ENCODE results near the gene GTF3C5.
"Not testable (repeated sequence)": the region's sequence is repeated elsewhere in the genome, so short reads cannot be mapped to it uniquely, and the experiment has no call there.

GTF3C5 gene

DNA sequence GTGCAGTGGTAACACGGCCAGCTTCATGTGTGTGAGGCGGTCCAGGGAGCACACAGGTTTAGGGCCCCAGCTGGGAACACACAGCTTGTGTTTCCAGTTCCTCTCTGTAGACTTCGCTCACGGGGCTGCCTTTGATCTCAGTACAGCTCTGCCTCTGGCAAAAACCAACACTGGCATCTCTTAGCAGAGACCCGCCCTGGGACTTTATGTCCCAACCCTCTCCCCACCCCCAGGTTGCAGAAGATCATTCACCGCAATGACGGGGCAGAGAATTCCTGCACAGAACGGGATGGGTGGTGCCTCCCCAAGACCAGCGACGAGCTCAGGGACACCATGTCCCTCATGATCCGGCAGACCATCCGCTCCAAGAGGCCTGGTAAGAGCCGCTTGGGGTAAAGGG, 25.7 kb downstream of the GTF3C5 start:
- no peak for DNase-seq

DNA sequence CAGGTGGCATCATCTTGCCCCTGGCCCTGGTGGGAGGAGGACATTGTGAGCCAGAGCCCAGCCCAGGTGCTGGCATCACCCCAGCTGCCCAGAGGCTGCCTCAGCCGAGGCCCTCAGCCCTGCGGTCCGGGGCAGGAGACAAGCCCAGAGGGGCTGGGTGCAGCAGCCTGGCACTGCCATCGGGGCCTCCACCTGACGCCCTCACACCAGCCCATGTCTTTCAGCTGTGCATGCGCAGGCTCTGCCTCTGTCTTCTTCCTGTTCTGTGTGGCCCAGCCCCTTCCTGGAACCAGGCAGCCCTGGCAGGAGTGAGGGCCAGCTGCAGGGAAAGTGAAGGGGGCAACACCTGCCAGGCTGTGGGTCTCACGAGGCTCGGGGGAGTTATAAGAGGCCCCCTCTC, 26.2 kb downstream of the GTF3C5 start:
- no peak for DNase-seq

DNA sequence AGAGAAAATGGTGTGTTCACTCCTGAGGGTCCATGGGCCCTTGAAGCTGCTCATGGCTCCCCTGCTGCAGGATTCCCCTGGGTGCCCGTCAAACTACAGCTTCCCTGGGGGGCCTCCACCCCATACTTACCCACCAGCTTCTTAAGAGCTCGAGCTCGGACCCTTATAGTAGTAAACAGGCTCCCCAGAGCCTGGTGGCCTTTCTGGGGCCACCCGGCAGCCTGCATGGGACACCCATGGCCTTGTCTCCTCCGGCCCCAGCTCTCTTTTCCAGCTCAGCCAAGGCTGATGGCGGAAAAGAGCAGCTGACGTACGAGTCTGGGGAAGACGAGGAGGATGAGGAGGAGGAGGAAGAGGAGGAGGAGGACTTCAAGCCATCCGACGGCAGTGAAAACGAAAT, 26.8 kb downstream of the GTF3C5 start:
- DNase-seq: no peak

DNA sequence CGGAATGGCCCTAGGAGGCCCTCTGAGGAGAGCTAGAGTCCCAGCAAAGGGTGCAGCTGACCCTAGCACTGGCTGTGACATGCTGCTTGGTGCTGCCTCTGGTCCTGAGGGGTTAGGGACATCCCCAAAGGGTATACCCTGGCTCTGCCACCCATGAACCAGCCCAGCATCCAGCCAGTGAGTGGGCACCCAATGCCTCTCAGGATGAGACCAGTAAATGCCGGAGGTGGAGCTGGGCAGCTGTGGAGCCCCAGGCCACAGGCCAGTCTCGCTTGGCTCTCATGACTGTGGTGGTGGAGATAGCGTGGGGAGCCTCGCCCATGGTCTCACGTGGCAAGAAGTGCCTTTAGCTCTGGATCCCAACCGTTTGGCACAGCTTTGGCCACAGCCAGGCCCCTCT, 27.3 kb downstream of the GTF3C5 start:
- DNase-seq: no peak

DNA sequence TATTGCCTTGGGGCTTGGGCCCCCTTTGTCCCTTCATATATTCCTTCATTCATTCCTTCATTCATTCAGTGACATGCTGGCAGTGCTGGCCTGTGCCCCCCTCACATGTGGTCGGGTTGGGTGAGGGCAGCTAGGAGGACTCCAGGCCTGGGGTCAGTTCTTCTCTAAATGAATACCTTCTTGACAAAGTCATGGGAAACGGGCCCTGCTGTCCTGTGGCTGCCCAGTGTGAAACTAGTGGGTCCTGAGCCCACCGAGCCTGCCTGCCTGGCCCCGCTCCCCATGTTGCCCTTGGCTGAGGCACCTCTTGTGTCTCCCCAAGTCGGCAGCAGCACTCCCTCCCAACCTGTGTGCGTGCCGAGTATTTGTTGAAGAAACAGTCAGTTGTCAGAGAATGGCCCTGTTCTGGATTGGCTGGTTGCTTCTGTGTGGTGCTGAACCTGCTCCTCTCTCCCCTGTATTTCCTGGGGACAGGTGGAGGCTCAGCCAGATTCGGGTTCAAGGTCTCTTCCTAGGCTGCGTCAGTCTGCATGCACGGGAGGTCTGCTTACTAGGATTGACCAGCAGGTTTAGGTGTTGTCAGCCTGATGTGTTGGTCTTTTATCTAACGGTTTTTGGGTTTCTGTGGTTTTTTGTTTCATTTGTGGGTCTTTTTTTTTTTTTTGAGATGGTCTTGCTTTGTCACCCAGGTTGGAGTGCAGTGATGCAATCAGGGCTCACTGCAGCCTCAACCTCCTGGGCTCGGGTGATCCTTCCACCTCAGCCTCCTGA, 27.9 kb downstream of the GTF3C5 start:
- DNase-seq: no peak

DNA sequence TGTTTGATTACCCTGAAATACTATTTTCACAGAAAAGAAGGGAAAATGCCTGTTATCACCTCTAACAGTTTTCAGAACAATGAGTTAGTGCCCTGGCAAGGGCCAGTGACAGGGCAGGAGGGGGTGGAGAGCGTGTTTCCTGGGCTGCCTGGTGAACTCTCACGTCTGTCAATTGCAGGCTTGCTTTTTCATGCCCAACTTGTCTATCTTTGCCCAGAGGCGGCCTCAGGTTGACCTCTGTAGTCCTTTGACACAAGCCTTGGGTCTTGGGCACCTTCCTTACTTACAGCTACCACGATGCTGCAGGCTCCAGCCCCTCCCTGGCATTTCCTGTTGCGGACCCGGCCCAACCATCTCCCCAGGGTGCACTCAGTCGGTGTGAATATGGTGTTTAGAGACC, 28.8 kb downstream of the GTF3C5 start:
- DNase-seq: no peak

DNA sequence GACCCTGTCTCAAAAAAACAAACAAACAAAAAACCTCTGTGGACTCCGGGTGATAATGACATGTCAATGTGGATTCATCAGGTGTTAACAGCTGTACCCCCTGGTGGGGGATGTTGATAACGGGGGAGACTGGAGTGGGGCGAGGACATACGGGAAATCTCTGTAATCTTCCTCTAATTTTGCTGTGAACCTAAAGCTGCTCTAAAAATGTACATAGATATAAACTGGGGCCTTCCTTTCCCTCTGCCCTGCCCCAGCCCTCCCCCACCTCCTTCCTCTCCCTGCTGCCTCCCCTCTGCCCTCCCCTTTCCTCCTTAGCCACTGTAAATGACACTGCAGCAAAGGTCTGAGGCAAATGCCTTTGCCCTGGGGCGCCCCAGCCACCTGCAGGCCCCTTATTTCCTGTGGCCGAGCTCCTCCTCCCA, 29.6 kb downstream of the GTF3C5 start:
- DNase-seq: no peak

DNA sequence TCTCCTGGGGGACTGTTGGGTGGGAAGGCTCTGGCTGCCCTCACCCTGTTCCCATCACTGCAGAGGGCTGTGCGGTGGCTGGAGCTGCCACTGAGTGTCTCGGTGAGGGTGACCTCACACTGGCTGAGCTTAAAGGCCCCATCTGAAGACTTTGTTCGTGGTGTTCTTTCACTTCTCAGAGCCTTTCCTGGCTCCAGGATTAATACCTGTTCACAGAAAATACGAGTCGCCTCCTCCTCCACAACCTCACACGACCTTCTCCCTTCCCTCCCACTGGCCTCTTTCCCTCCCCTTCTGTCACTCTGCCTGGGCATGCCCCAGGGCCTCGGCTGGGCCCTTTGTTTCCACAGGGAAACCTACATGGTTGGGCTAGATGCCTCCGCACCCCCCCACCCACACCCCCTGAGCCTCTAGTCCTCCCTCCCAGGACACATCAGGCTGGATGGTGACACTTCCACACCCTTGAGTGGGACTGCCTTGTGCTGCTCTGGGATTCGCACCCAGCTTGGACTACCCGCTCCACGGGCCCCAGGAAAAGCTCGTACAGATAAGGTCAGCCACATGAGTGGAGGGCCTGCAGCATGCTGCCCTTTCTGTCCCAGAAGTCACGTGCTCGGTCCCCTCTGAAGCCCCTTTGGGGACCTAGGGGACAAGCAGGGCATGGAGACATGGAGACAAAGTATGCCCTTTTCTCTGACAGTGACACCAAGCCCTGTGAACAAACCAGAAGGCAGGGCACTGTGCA, 30.4 kb downstream of the GTF3C5 start:
- DNase-seq: not testable (repeated sequence)

DNA sequence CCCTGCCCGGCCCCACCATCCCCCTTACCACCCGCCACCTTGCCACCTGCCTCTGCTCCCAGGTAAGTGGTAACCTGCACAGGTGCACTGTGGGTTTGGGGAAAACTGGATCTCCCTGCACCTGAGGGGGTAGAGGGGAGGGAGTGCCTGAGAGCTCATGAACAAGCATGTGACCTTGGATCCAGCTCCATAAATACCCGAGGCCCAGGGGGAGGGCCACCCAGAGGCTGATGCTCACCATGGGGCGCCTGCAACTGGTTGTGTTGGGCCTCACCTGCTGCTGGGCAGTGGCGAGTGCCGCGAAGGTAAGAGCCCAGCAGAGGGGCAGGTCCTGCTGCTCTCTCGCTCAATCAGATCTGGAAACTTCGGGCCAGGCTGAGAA, 31.0 kb downstream of the GTF3C5 start, which contains the start of gene CEL:
TSS of gene CEL (plus strand) at position 218 of the 382 bp plus-strand sequence. CDS start at position 240, 22 bp downstream.
- DNase-seq: not testable (repeated sequence)

DNA sequence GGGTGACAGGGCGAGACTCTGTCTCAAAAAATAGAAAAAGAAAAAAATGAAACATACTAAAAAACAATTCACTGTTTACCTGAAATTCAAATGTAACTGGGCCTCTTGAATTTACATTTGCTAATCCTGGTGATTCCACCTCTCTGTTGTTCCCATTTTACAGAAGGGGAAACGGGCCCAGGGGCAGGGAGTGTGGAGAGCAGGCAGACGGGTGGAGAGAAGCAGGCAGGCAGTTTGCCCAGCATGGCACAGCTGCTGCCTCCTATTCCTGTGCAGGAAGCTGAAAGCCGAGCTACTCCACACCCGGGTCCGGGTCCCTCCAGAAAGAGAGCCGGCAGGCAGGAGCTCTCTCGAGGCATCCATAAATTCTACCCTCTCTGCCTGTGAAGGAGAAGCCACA, 31.8 kb downstream of the GTF3C5 start:
- not testable (repeated sequence) for DNase-seq

DNA sequence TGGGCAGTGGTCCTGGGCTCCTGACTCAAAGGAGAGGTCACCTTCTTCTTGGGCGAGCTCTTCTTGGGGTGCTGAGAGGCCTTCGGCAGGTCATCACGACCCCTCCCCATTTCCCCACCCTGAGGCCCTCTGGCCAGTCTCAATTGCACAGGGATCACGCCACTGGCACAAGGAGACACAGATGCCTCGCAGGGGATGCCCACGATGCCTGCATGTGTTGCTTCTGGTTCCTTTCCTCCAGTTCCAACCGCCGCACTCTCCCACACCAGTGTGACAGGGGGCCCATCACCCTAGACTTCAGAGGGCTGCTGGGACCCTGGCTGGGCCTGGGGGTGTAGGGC, 32.3 kb downstream of the GTF3C5 start:
- DNase-seq: no peak

DNA sequence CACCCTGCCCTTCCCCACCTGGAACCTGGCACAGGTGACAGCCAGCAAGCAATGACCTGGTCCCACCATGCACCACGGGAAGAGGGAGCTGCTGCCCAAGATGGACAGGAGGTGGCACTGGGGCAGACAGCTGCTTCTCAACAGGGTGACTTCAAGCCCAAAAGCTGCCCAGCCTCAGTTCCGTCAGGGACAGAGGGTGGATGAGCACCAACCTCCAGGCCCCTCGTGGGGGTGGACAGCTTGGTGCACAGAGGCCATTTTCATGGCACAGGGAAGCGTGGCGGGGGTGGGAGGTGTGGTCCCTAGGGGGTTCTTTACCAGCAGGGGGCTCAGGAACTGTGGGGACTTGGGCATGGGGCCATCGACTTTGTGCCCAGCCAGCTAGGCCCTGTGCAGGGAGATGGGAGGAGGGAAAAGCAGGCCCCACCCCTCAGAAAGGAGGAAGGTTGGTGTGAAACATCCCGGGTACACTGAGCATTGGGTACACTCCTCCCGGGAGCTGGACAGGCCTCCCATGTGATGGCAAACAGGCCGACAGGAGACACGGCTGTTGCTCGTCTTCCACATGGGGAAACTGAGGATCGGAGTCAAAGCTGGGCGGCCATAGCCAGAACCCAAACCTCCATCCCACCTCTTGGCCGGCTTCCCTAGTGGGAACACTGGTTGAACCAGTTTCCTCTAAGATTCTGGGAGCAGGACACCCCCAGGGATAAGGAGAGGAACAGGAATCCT, 32.9 kb downstream of the GTF3C5 start:
- DNase-seq: no peak

DNA sequence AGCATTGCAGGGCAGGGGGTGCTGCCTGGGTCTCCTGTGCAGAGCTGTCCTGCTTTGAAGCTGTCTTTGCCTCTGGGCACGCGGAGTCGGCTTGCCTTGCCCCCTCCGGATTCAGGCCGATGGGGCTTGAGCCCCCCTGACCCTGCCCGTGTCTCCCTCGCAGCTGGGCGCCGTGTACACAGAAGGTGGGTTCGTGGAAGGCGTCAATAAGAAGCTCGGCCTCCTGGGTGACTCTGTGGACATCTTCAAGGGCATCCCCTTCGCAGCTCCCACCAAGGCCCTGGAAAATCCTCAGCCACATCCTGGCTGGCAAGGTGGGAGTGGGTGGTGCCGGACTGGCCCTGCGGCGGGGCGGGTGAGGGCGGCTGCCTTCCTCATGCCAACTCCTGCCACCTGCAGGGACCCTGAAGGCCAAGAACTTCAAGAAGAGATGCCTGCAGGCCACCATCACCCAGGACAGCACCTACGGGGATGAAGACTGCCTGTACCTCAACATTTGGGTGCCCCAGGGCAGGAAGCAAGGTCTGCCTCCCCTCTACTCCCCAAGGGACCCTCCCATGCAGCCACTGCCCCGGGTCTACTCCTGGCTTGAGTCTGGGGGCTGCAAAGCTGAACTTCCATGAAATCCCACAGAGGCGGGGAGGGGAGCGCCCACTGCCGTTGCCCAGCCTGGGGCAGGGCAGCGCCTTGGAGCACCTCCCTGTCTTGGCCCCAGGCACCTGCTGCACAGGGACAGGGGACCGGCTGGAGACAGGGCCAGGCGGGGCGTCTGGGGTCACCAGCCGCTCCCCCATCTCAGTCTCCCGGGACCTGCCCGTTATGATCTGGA, 33.7 kb downstream of the GTF3C5 start:
- no peak for DNase-seq

DNA sequence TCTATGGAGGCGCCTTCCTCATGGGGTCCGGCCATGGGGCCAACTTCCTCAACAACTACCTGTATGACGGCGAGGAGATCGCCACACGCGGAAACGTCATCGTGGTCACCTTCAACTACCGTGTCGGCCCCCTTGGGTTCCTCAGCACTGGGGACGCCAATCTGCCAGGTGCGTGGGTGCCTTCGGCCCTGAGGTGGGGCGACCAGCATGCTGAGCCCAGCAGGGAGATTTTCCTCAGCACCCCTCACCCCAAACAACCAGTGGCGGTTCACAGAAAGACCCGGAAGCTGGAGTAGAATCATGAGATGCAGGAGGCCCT, 34.2 kb downstream of the GTF3C5 start:
- DNase-seq: no peak

DNA sequence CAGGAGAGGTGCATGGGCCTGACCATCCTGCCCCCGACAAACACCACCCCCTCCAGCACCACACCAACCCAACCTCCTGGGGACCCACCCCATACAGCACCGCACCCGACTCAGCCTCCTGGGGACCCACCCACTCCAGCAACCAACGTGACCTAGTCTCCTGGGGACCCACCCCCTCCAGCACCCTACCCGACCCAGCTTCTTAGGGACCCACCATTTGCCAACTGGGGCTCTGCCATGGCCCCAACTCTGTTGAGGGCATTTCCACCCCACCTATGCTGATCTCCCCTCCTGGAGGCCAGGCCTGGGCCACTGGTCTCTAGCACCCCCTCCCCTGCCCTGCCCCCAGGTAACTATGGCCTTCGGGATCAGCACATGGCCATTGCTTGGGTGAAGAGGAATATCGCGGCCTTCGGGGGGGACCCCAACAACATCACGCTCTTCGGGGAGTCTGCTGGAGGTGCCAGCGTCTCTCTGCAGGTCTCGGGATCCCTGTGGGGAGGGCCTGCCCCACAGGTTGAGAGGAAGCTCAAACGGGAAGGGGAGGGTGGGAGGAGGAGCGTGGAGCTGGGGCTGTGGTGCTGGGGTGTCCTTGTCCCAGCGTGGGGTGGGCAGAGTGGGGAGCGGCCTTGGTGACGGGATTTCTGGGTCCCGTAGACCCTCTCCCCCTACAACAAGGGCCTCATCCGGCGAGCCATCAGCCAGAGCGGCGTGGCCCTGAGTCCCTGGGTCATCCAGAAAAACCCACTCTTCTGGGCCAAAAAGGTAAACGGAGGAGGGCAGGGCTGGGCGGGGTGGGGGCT, 35.6 kb downstream of the GTF3C5 start:
- DNase-seq: no peak

DNA sequence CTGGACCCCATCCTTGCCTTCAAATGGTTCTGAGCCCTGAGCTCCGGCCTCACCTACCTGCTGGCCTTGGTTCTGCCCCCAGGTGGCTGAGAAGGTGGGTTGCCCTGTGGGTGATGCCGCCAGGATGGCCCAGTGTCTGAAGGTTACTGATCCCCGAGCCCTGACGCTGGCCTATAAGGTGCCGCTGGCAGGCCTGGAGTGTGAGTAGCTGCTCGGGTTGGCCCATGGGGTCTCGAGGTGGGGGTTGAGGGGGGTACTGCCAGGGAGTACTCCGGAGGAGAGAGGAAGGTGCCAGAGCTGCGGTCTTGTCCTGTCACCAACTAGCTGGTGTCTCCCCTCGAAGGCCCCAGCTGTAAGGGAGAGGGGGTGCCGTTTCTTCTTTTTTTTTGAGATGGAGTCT, 36.2 kb downstream of the GTF3C5 start:
- no peak for DNase-seq

DNA sequence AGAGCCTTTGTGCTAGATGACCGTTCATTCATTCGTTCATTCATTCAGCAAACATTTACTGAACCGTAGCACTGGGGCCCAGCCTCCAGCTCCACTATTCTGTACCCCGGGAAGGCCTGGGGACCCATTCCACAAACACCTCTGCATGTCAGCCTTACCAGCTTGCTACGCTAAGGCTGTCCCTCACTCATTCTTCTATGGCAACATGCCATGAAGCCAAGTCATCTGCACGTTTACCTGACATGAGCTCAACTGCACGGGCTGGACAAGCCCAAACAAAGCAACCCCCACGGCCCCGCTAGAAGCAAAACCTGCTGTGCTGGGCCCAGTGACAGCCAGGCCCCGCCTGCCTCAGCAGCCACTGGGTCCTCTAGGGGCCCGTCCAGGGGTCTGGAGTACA, 37.0 kb downstream of the GTF3C5 start:
- DNase-seq: no peak

DNA sequence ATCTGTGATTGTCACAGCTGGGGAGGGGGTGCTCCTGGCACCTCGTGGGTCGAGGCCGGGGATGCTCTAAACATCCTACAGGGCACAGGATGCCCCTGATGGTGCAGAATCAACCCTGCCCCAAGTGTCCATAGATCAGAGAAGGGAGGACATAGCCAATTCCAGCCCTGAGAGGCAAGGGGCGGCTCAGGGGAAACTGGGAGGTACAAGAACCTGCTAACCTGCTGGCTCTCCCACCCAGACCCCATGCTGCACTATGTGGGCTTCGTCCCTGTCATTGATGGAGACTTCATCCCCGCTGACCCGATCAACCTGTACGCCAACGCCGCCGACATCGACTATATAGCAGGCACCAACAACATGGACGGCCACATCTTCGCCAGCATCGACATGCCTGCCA, 37.6 kb downstream of the GTF3C5 start:
- not testable (repeated sequence) for DNase-seq

DNA sequence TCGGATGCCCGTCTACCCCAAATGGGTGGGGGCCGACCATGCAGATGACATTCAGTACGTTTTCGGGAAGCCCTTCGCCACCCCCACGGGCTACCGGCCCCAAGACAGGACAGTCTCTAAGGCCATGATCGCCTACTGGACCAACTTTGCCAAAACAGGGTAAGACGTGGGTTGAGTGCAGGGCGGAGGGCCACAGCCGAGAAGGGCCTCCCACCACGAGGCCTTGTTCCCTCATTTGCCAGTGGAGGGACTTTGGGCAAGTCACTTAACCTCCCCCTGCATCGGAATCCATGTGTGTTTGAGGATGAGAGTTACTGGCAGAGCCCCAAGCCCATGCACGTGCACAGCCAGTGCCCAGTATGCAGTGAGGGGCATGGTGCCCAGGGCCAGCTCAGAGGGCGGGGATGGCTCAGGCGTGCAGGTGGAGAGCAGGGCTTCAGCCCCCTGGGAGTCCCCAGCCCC, 39.7 kb downstream of the GTF3C5 start:
- not testable (repeated sequence) for DNase-seq

DNA sequence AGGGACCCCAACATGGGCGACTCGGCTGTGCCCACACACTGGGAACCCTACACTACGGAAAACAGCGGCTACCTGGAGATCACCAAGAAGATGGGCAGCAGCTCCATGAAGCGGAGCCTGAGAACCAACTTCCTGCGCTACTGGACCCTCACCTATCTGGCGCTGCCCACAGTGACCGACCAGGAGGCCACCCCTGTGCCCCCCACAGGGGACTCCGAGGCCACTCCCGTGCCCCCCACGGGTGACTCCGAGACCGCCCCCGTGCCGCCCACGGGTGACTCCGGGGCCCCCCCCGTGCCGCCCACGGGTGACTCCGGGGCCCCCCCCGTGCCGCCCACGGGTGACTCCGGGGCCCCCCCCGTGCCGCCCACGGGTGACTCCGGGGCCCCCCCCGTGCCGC, 40.2 kb downstream of the GTF3C5 start:
- DNase-seq: not testable (repeated sequence)

DNA sequence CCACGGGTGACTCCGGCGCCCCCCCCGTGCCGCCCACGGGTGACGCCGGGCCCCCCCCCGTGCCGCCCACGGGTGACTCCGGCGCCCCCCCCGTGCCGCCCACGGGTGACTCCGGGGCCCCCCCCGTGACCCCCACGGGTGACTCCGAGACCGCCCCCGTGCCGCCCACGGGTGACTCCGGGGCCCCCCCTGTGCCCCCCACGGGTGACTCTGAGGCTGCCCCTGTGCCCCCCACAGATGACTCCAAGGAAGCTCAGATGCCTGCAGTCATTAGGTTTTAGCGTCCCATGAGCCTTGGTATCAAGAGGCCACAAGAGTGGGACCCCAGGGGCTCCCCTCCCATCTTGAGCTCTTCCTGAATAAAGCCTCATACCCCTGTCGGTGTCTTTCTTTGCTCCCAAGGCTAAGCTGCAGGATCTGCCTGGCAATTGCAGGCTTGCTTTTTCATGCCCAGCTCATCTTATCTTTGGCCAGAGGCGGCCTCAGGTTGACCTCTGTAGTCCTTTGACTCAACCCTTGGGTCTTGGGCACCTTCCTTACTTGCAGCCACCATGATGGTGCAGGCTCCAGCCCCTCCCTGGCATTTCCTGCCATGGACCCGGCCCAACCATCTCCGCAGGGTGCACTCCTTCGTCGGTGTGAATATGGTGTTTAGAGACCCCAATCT, 40.8 kb downstream of the GTF3C5 start:
- no peak for DNase-seq

Data from activated CD4-positive, alpha-beta T cell treated with anti-CD3 and anti-CD28 coated beads for 1 hour (primary cell).